IPS DF 6.9 (cell line): Measurements from ENCODE around the gene SPINT1.

Experiments used
- DNase-seq: peaks from one replicate; pipeline ENCODE4 v3.0.0-alpha.2; 2013; ENCODE audit warnings: low read depth, low spot score
- H3K27ac ChIP-seq: one replicate; pipeline ENCODE4 v1.5.1; 2013; ENCODE audit warnings: low read length, control low read depth
- H3K27me3 ChIP-seq: 2 replicates; pipeline ENCODE4 v1.6.1; 2013; ENCODE audit warnings: mild to moderate bottlenecking, low read length; ENCODE audit not compliant: control insufficient read depth, insufficient read depth
- H3K36me3 ChIP-seq: 2 replicates; pipeline ENCODE4 v1.6.1; 2013; ENCODE audit warnings: low read length; ENCODE audit not compliant: control insufficient read depth, insufficient read depth
- H3K4me1 ChIP-seq: 2 replicates; pipeline ENCODE4 v1.6.1; 2013; ENCODE audit warnings: low read length; ENCODE audit not compliant: control insufficient read depth, insufficient read depth
- H3K4me3 ChIP-seq: 2 replicates; pipeline ENCODE4 v1.5.1; 2013; ENCODE audit warnings: mild to moderate bottlenecking, low read length
- H3K9me3 ChIP-seq: 2 replicates; pipeline ENCODE4 v1.6.1; 2013; ENCODE audit warnings: low read length, inconsistent platforms; ENCODE audit not compliant: control insufficient read depth, insufficient read depth
- WGBS: extraction: QIAGEN DNeasy Blood & Tissue Kit; methylation state at CpG from one replicate; pipeline ENCODE4 v1.1.7; 2013; ENCODE audit warnings: mixed read lengths, missing lambda C conversion rate; ENCODE audit not compliant: insufficient read length, insufficient coverage; 5-methylcytosine and 5-hydroxymethylcytosine counted together

Gene SPINT1

GRCh38 chr15:40875991-40876730 lies 32.3 kb downstream of the SPINT1 start:
- H3K27ac ChIP-seq: no peak overlapping the region
- no CpG with 5 or more reads among the region's 6 CpGs for WGBS
- H3K9me3 ChIP-seq: no peaks in the 10 kb centered on the region
- H3K36me3 ChIP-seq: no peaks in the 10 kb centered on the region
- peaks cover 5% of the 10 kb centered on the region for H3K4me1 ChIP-seq
- no peak overlapping the region for H3K4me3 ChIP-seq
- H3K27me3 ChIP-seq: no peaks in the 10 kb centered on the region
- no peak for DNase-seq

GRCh38 chr15:40877694-40878093 lies 33.8 kb downstream of the SPINT1 start:
- H3K4me1 ChIP-seq: peaks cover 3% of the 10 kb centered on the region; the same call in 1 of the 2 replicates
- H3K27ac ChIP-seq: no peak overlapping the region
- H3K27me3 ChIP-seq: no peaks in the 10 kb centered on the region
- WGBS: no CpG with 5 or more reads among the region's 2 CpGs
- no peaks in the 10 kb centered on the region for H3K9me3 ChIP-seq
- no peaks in the 10 kb centered on the region for H3K36me3 ChIP-seq
- H3K4me3 ChIP-seq: no peak overlapping the region
- no peak for DNase-seq

- no peak for DNase-seq
- H3K27ac ChIP-seq: no peak overlapping the region
Observed at GRCh38 chr15:40878785-40879184, 34.9 kb downstream of the SPINT1 start.

GRCh38 chr15:40879609-40880008 lies 35.8 kb downstream of the SPINT1 start:
- Histone ChIP-seq H3K9me3 (no peaks in the 10 kb centered on the region), H3K36me3 (no peaks in the 10 kb centered on the region), H3K27me3 (no peaks in the 10 kb centered on the region), H3K27ac (no peak overlapping the region), H3K4me3 (no peak overlapping the region), H3K4me1 (no peaks in the 10 kb centered on the region)
- no peak for DNase-seq
- WGBS: no CpG with 5 or more reads among the region's 6 CpGs

More at GRCh38 chr15:40878785-40879184, 34.9 kb downstream of the SPINT1 start:
- H3K9me3 ChIP-seq: no peaks in the 10 kb centered on the region
- no CpG with 5 or more reads among the region's 1 CpG for WGBS
- H3K36me3 ChIP-seq: no peaks in the 10 kb centered on the region
- no peak overlapping the region for H3K4me3 ChIP-seq
- no peaks in the 10 kb centered on the region for H3K27me3 ChIP-seq
- no peaks in the 10 kb centered on the region for H3K4me1 ChIP-seq

- DNase-seq: no peak
- no peaks in the 10 kb centered on the region for H3K36me3 ChIP-seq
- H3K4me1 ChIP-seq: no peaks in the 10 kb centered on the region
- WGBS: no CpG with 5 or more reads among the region's 6 CpGs
- H3K27me3 ChIP-seq: no peaks in the 10 kb centered on the region
- no peaks in the 10 kb centered on the region for H3K9me3 ChIP-seq
- H3K27ac ChIP-seq: no peak overlapping the region
- no peak overlapping the region for H3K4me3 ChIP-seq
Observed at GRCh38 chr15:40881351-40881750, 37.5 kb downstream of the SPINT1 start.

GRCh38 chr15:40886586-40886985 lies 42.7 kb downstream of the SPINT1 start:
- Histone ChIP-seq H3K9me3 (no peaks in the 10 kb centered on the region), H3K4me3 (no peak overlapping the region), H3K4me1 (no peaks in the 10 kb centered on the region), H3K27me3 (no peaks in the 10 kb centered on the region), H3K36me3 (no peaks in the 10 kb centered on the region), H3K27ac (no peak overlapping the region)
- no peak for DNase-seq
- WGBS: no CpG with 5 or more reads among the region's 1 CpG

GRCh38 chr15:40889112-40889511 lies 45.3 kb downstream of the SPINT1 start:
- Histone ChIP-seq H3K9me3 (no peaks in the 10 kb centered on the region), H3K4me3 (no peak overlapping the region), H3K36me3 (no peaks in the 10 kb centered on the region), H3K27me3 (no peaks in the 10 kb centered on the region), H3K4me1 (no peaks in the 10 kb centered on the region), H3K27ac (no peak overlapping the region)
- DNase-seq: no peak

- WGBS: 100% methylated on average over 1 of the region's 5 CpGs
Observed at GRCh38 chr15:40891138-40891537, 47.3 kb downstream of the SPINT1 start.

GRCh38 chr15:40891810-40892446 lies 48.1 kb downstream of the SPINT1 start:
- Histone ChIP-seq H3K4me3 (no peak overlapping the region), H3K9me3 (no peaks in the 10 kb centered on the region), H3K36me3 (peaks cover 4% of the 10 kb centered on the region; the same call in 1 of the 2 replicates), H3K27ac (no peak overlapping the region), H3K4me1 (no peaks in the 10 kb centered on the region), H3K27me3 (no peaks in the 10 kb centered on the region)
- no CpG with 5 or more reads among the region's 4 CpGs for WGBS
- no peak for DNase-seq

More at GRCh38 chr15:40891138-40891537, 47.3 kb downstream of the SPINT1 start:
- Histone ChIP-seq H3K36me3 (peaks cover 4% of the 10 kb centered on the region; the same call in 1 of the 2 replicates), H3K4me3 (no peak overlapping the region), H3K27ac (no peak overlapping the region), H3K4me1 (no peaks in the 10 kb centered on the region), H3K9me3 (no peaks in the 10 kb centered on the region), H3K27me3 (no peaks in the 10 kb centered on the region)
- no peak for DNase-seq

- Histone ChIP-seq H3K27ac (no peak overlapping the region), H3K9me3 (no peaks in the 10 kb centered on the region), H3K4me3 (no peak overlapping the region), H3K36me3 (peaks cover 4% of the 10 kb centered on the region; the same call in 1 of the 2 replicates), H3K27me3 (no peaks in the 10 kb centered on the region), H3K4me1 (no peaks in the 10 kb centered on the region)
- no CpG with 5 or more reads among the region's 2 CpGs for WGBS
- DNase-seq: no peak
Observed at GRCh38 chr15:40892447-40893012, 48.7 kb downstream of the SPINT1 start.
